Smooth muscle cell (in vitro differentiated cells): ENCODE results near the gene PFKP. TPM values are rescaled to one million over a fixed set of nuclear protein-coding genes. Genes with fewer than 3 reads are reported as not detected.

ENCODE experiments used
- DNase-seq: peaks from one replicate; lab custom pipeline; 2025; ENCODE audit not compliant: unreplicated experiment; lab: John Stamatoyannopoulos, UW
- H2AFZ ChIP-seq: fragments of 200-600 bp; sonication (generic); 2 replicates; pipeline ENCODE4 v1.6.0; 2016; ENCODE audit warnings: antibody characterized with exemption, low read depth, mild to moderate bottlenecking
- H3F3A ChIP-seq: fragments of 200-600 bp; sonication (generic); 2 replicates; pipeline ENCODE4 v1.6.0; 2017; ENCODE audit warnings: antibody characterized with exemption, low read depth
- H3K27ac ChIP-seq: fragments of 200-600 bp; sonication (generic); 2 replicates; pipeline ENCODE4 v1.5.1; 2016; ENCODE audit warnings: low read depth, mild to moderate bottlenecking
- H3K27me3 ChIP-seq: fragments of 200-600 bp; sonication (generic); 2 replicates; pipeline ENCODE4 v1.6.1; 2016; ENCODE audit warnings: low read depth, mild to moderate bottlenecking
- H3K36me3 ChIP-seq: fragments of 200-600 bp; sonication (generic); 2 replicates; pipeline ENCODE4 v1.5.1; 2016; ENCODE audit warnings: low read depth
- H3K4me1 ChIP-seq: fragments of 200-600 bp; sonication (generic); 2 replicates; pipeline ENCODE4 v1.5.1; 2016; ENCODE audit warnings: low read depth
- H3K4me2 ChIP-seq: fragments of 200-600 bp; sonication (generic); 2 replicates; pipeline ENCODE4 v1.6.0; 2016; ENCODE audit warnings: mild to moderate bottlenecking
- H3K4me3 ChIP-seq: fragments of 200-600 bp; sonication (generic); 2 replicates; pipeline ENCODE4 v1.5.1; 2016; ENCODE audit warnings: mild to moderate bottlenecking
- H3K79me2 ChIP-seq: fragments of 200-600 bp; sonication (generic); 2 replicates; pipeline ENCODE4 v1.6.0; 2016; ENCODE audit warnings: low read depth, mild to moderate bottlenecking
- H3K9ac ChIP-seq: fragments of 200-600 bp; sonication (generic); 2 replicates; pipeline ENCODE4 v1.6.0; 2016; ENCODE audit warnings: low read depth
- H3K9me3 ChIP-seq: fragments of 200-600 bp; sonication (generic); replicated peaks from 2 replicates; pipeline ENCODE4 v1.5.1; 2016; ENCODE audit warnings: low read depth
- H4K20me1 ChIP-seq: fragments of 200-600 bp; sonication (generic); 2 replicates; pipeline ENCODE4 v1.6.0; 2016; ENCODE audit warnings: low read depth
- WGBS: methylation state at CpG from one replicate; pipeline ENCODE4 v1.1.7; 2016; ENCODE audit warnings: low lambda C conversion rate; 5-methylcytosine and 5-hydroxymethylcytosine counted together
- polyA plus RNA-seq: library from polyadenylated mRNA; unstranded; fragments of >200 nt; fragmentation: Nextera tagmentation; extraction: Ambion mirVana; gene quantifications from 2 replicates; pipeline ENCODE4 v1.2.1, GENCODE V29; 2016
- total RNA-seq: library from RNA; depleted of rRNA; stranded (reverse); fragments of >200 nt; gene quantifications from 2 replicates; pipeline ENCODE4 v1.2.3, GENCODE V29; 2014
- TF ChIP-seq, protein P1 (sequence below): fragments of 200-600 bp; sonication (generic); IDR thresholded peaks from 2 replicates; pipeline ENCODE4 v1.5.1; 2017; ENCODE audit warnings: borderline replicate concordance, mild to moderate bottlenecking, antibody characterized with exemption; ENCODE audit not compliant: insufficient read depth, poor library complexity, severe bottlenecking

Gene PFKP
- total and polyA plus RNA-seq, 2 experiments from 2014 or later, result 178 to 203 TPM

DNA sequence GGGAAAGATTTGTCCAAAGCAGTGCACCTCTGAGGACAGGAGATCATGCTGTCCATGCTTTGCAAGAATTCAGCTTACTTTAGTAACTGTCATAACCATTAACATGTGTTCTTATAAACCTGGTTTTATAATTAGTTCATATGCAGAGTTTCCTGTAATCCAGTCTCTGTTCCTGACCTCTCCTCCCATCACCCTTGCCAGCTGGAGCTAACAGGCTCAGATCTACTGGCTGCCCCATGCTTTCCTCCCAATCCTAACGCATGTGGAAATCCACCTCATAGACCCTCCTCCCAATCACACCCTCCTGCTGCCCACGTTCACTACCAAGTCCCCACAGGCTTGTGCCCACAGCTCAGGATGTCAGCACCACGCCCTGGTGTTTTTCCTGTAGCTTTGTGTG lies 45.3 kb upstream of the PFKP start:
- no peaks in the 10 kb centered on the region for H3F3A ChIP-seq
- H3K27ac ChIP-seq, result no peak overlapping the region
- no peaks in the 10 kb centered on the region for H3K79me2 ChIP-seq
- H3K27me3 ChIP-seq, result no peaks in the 10 kb centered on the region
- no peak overlapping the region for H3K4me2 ChIP-seq
- H3K4me3 ChIP-seq, result no peak overlapping the region
- no peaks in the 10 kb centered on the region for H3K36me3 ChIP-seq
- H2AFZ ChIP-seq, result no peak overlapping the region
- TF ChIP-seq, protein P1, sequence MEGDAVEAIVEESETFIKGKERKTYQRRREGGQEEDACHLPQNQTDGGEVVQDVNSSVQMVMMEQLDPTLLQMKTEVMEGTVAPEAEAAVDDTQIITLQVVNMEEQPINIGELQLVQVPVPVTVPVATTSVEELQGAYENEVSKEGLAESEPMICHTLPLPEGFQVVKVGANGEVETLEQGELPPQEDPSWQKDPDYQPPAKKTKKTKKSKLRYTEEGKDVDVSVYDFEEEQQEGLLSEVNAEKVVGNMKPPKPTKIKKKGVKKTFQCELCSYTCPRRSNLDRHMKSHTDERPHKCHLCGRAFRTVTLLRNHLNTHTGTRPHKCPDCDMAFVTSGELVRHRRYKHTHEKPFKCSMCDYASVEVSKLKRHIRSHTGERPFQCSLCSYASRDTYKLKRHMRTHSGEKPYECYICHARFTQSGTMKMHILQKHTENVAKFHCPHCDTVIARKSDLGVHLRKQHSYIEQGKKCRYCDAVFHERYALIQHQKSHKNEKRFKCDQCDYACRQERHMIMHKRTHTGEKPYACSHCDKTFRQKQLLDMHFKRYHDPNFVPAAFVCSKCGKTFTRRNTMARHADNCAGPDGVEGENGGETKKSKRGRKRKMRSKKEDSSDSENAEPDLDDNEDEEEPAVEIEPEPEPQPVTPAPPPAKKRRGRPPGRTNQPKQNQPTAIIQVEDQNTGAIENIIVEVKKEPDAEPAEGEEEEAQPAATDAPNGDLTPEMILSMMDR, result no peak
- no peak overlapping the region for H3K9ac ChIP-seq
- H3K9me3 ChIP-seq, result no peaks in the 10 kb centered on the region
- H4K20me1 ChIP-seq, result no peaks in the 10 kb centered on the region
- no peaks in the 10 kb centered on the region for H3K4me1 ChIP-seq
- 90% methylated on average over 3 of the region's 3 CpGs for WGBS
- DNase-seq, result no peak

DNA sequence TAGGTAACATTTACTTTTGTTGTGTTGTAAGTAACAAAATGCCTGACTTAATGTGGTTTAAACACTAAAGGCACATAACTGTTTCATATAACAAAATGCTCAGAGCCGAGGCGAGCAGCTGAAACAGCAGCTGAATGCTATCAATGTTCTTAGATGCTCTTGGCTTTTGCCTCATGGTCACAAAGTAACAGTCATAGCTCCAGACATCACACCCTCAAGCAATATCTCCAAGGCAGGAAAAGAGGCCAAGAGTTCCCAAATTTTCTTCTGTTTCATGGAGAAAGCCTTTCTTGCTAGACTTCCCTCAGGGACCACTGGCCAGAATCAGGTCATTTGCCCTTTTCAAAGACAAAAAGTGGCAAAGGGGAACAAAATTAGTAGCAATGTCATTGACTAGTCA lies 43.5 kb upstream of the PFKP start:
- Histone ChIP-seq H3K4me3 (no peak overlapping the region), H3K4me2 (no peak overlapping the region), H3K9ac (no peak overlapping the region), H3F3A (no peaks in the 10 kb centered on the region), H2AFZ (no peak overlapping the region), H3K36me3 (no peaks in the 10 kb centered on the region), H3K79me2 (no peaks in the 10 kb centered on the region), H3K9me3 (no peaks in the 10 kb centered on the region), H4K20me1 (no peaks in the 10 kb centered on the region), H3K27me3 (no peaks in the 10 kb centered on the region), H3K27ac (no peak overlapping the region), H3K4me1 (no peaks in the 10 kb centered on the region)
- 91% methylated on average over 2 of the region's 2 CpGs for WGBS
- TF ChIP-seq, protein P1, result no peak
- DNase-seq, result no peak

GRCh38 chr10:3025026-3025683 lies 42.2 kb upstream of the PFKP start:
- no peaks in the 10 kb centered on the region for H3K79me2 ChIP-seq
- no peaks in the 10 kb centered on the region for H3K36me3 ChIP-seq
- no peaks in the 10 kb centered on the region for H3K27me3 ChIP-seq
- DNase-seq, result no peak
- no peaks in the 10 kb centered on the region for H4K20me1 ChIP-seq
- H2AFZ ChIP-seq, result no peak overlapping the region
- WGBS, result 88% methylated on average over 6 of the region's 6 CpGs
- no peak overlapping the region for H3K4me3 ChIP-seq
- H3F3A ChIP-seq, result no peaks in the 10 kb centered on the region
- no peak overlapping the region for H3K4me2 ChIP-seq
- H3K9ac ChIP-seq, result no peak overlapping the region
- H3K27ac ChIP-seq, result no peak overlapping the region
- TF ChIP-seq, protein P1, result no peak
- no peaks in the 10 kb centered on the region for H3K9me3 ChIP-seq
- H3K4me1 ChIP-seq, result no peaks in the 10 kb centered on the region

DNA sequence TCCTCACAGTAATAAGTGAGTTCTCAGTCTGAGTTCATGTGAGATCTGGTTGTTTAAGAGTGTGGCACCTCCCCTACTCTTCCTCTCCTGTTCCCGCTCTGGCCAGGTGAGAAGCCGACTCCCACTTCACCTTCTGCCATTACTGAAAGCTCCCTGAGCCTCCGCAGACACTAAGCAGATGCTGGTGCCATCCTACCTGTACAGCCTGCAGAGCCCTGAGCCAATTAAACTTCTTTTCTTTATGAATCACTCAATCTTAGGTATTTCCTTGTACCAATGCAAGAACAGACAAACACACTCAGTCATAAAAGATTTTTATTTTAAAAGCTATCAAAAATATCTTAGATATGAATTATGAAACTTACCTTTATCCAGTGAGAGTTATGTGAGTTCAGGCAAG lies 39.5 kb upstream of the PFKP start:
- Histone ChIP-seq H3K27me3 (no peaks in the 10 kb centered on the region), H3K4me2 (no peak overlapping the region), H3K79me2 (no peaks in the 10 kb centered on the region), H3K9me3 (no peaks in the 10 kb centered on the region), H3K4me3 (no peak overlapping the region), H3K36me3 (no peaks in the 10 kb centered on the region), H4K20me1 (no peaks in the 10 kb centered on the region), H3K4me1 (peaks cover 6% of the 10 kb centered on the region), H2AFZ (no peak overlapping the region), H3F3A (peaks cover 3% of the 10 kb centered on the region), H3K27ac (no peak overlapping the region), H3K9ac (no peak overlapping the region)
- TF ChIP-seq, protein P1, result no peak
- no peak for DNase-seq
- 76% methylated on average over 3 of the region's 3 CpGs for WGBS
